HK-2 (cell line): ENCODE data around the gene OXGR1.

Source experiments
- DNase-seq: peaks from one replicate; pipeline ENCODE4 v3.0.0-alpha.2; 2018; ENCODE audit not compliant: unreplicated experiment

Gene OXGR1

GRCh38 chr13:96963786-96964475 is 30.3 kb downstream of the OXGR1 start:
- DNase-seq = no peak

DNA sequence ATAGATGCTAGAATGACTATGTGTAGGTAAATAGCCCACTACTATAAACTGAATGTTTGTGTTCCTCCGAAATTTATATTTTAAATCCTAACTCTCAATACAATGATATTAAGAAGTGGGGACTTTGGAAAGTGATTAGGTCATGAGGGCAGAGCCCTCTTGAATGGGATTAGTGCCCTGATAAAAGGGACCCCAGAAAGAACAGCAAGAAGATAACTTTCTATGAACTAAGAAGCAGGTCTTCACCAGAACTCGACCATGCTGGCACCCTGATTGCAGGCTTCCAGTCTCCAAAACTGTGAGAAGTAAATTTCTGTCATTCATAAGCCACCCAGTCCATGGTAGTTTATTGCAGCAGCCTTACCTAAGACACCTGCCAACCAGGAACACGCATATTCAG is 33.9 kb downstream of the OXGR1 start:
- no peak for DNase-seq

DNA sequence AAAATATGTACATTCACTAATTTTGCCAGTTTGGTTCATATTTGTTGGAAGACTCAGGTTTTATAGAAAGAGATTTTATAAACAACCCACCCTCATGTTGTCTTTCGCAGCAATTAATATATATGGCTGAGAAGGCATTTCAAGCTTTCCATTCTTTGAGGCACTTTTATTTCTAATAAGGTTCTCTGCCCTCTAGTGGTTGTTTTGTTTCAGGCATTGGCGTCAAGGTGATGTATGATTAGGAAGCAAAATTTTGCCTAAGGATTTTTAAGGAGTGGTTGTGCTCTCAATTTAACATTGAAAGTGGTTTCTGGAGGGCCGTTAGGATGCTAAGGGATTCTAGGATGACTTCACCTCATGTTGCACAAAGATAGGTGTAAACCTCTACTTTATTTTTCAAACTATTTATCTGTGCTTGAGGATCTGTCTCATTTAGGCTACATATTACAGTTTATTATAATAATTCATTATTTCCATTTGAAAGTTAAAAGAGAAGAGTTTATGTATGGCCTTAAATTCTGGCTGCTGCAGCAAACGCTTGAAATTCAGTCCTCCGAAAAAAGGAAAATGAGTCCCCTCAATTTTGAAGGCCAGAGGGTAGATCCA is 35.9 kb downstream of the OXGR1 start:
- no peak for DNase-seq

- DNase-seq = no peak
Observed at GRCh38 chr13:96952595-96952994, 41.7 kb downstream of the OXGR1 start.

- DNase-seq = no peak
Observed at GRCh38 chr13:96948127-96948526, 46.1 kb downstream of the OXGR1 start.

GRCh38 chr13:96947343-96947910 is 46.8 kb downstream of the OXGR1 start:
- DNase-seq = no peak

DNA sequence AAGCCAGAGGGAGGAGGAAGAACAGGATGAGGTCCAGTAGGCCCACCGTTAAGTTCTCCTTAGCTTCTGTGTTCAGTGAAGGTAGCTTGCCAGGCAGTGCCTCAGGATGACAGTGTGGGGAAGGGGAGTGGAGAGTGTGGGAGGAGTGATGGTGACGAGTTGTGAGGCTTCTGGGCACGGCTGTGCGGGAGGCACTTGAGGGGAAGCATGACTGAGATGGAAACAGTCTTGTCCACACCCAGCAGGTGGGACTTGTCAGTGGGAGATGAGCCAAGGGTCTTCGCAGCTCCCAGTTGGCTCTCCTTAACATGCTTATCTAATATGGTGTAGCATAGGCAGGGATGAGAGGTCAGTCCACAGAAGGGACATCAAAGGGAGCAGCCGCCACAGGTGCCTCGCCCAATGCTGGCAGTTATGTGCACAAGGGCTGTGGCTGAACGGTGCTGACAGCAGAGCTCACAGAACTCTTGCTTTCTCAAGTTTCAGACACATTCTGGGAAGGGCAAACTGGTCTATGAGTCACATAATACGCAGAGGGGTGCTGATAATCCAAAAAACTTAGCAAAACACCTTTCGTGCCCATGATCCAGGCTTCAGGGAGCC is 47.5 kb downstream of the OXGR1 start:
- no peak for DNase-seq

DNA sequence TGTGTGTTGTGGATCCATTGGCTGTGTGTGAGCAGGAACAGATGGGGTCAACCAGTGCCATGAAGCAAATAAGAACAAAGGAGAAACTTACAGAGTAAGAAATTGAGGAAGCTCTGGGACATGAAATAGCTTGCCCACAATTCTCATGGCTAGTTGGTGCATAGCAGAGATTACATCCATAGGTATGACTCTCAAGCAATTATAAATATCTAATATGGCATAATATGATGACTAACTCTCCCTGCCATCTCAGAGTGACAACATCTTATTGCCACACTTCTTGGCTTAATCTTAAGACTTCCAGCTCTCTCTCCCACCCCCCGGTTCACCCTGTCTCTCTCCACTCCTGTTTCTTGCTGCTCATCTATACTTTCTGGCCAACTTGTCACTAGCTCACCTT is 53.3 kb downstream of the OXGR1 start:
- DNase-seq = no peak

- DNase-seq = no peak
Observed at GRCh38 chr13:96935901-96936300, 58.4 kb downstream of the OXGR1 start.
